Mononuclear cell (primary cell): Measurements from ENCODE around the gene MRPS24. TPM values are rescaled to one million over a fixed set of nuclear protein-coding genes. Genes with fewer than 3 reads are reported as not detected.
"Not testable (repeated sequence)": the region's sequence is repeated elsewhere in the genome, so short reads cannot be mapped to it uniquely, and the experiment has no call there.

Experiments used
- H3K27me3 ChIP-seq: 2 replicates; pipeline ENCODE4 v1.6.0; 2011; ENCODE audit warnings: low read length, control low read depth; ENCODE audit not compliant: insufficient read depth
- H3K4me1 ChIP-seq: 2 replicates; pipeline ENCODE4 v1.5.1; 2011; ENCODE audit warnings: mild to moderate bottlenecking, low read length, control low read depth; ENCODE audit not compliant: insufficient read depth
- H3K4me3 ChIP-seq: 2 replicates; pipeline ENCODE4 v1.5.1; 2011; ENCODE audit warnings: mild to moderate bottlenecking, low read length, moderate library complexity
- H3K9me3 ChIP-seq: 2 replicates; pipeline ENCODE4 v1.5.1; 2011; ENCODE audit warnings: low read depth, mild to moderate bottlenecking, control low read depth, low read length
- total RNA-seq: library from RNA; depleted of rRNA; stranded (reverse); fragments of >200 nt; gene quantifications from one replicate; pipeline ENCODE4 v1.2.3, GENCODE V29; 2012

Gene MRPS24
- total RNA-seq, 1 donor: 53.1 TPM

DNA sequence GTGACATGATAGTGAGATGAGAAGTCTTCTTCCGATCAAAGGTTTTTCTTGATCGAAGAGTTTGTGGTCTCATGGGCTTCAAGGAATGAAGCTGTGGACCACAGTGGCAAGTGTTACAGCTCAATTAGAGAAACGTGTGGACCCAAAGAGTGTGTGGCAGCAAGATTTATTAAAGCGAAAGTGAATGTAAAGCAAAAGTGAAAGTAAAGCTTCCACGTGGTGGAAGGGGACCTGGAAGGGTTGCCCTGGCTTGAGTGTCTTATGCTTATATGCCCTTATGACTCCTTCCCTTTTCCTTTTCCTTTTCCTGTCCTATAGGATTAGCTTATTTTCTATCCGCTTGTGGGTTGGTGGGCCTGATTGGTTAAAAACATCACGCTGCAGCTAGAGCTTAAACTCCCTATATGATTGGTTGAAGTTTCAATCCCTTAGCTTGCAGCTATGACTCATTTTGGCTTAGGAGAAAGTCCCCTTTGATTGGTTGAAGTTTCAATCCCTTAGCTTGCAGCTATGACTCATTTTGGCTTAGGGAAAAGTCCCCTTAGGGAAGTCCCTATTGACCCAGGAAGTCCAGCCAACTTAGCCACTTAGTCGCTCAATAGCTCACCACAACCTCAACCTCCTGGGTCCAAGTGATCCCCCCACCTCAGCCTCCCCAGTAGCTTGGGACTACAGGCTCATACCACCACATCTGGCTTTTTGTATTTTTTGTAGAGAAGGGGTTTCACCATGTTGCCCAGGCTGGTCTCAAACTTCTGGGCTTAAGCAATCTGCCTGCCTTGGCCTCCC, 34.7 kb downstream of the MRPS24 start:
- peak overlapping the region; percentile 34 for H3K4me3 ChIP-seq
- no peaks in the 10 kb centered on the region for H3K27me3 ChIP-seq
- H3K9me3 ChIP-seq: peaks cover 4% of the 10 kb centered on the region
- H3K4me1 ChIP-seq: peaks cover 18% of the 10 kb centered on the region

- not testable (repeated sequence) for H3K27me3 ChIP-seq, H3K9me3 ChIP-seq, H3K4me3 ChIP-seq
- H3K4me1 ChIP-seq: peaks cover 13% of the 10 kb centered on the region
Observed at GRCh38 chr7:43830917-43831316, 38.4 kb downstream of the MRPS24 start.

DNA sequence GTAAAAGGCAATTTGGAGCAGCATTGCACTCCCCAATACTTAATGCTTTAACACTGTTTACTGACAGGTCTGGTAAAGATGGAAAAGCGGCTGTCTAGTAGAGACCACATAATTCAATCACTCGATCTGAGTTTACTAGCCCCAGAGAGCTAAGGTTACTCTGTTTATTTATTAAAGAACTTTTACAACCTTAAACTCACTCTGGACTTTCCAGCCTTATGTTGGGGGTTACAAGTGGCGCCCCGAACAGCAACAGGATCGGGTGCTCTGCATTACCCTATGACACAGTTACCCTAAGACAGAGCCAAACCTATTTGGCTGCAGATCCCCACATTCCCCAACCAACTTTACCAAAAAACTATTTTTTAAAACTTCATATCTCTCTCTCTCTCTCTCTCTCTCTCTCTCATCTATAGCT, 43.9 kb downstream of the MRPS24 start:
- H3K4me3 ChIP-seq: no peak overlapping the region
- H3K27me3 ChIP-seq: peaks cover 6% of the 10 kb centered on the region
- no peaks in the 10 kb centered on the region for H3K9me3 ChIP-seq
- no peaks in the 10 kb centered on the region for H3K4me1 ChIP-seq

- Histone ChIP-seq H3K27me3 (peaks cover 6% of the 10 kb centered on the region), H3K4me1 (no peaks in the 10 kb centered on the region), H3K4me3 (no peak overlapping the region), H3K9me3 (no peaks in the 10 kb centered on the region)
Observed at GRCh38 chr7:43824963-43825362, 44.4 kb downstream of the MRPS24 start.

- H3K27me3 ChIP-seq, H3K4me1 ChIP-seq, H3K4me3 ChIP-seq, H3K9me3 ChIP-seq: not testable (repeated sequence)
Observed at GRCh38 chr7:43824513-43824912, 44.8 kb downstream of the MRPS24 start.

- Histone ChIP-seq H3K27me3 (peaks cover 6% of the 10 kb centered on the region), H3K4me1 (no peaks in the 10 kb centered on the region), H3K9me3 (no peaks in the 10 kb centered on the region), H3K4me3 (no peak overlapping the region)
Observed at GRCh38 chr7:43823941-43824340, 45.4 kb downstream of the MRPS24 start.

- not testable (repeated sequence) for H3K9me3 ChIP-seq, H3K4me1 ChIP-seq, H3K27me3 ChIP-seq
Observed at GRCh38 chr7:43823425-43823824, 45.9 kb downstream of the MRPS24 start.

More at GRCh38 chr7:43823425-43823824, 45.9 kb downstream of the MRPS24 start:
- not testable (repeated sequence) for H3K4me3 ChIP-seq

Other genes starting within 250 kb of the MRPS24 start
- 69.3 TPM for gene COA1, start 140.0 kb downstream of the MRPS24 start, total RNA-seq
- 24.1 TPM for gene BLVRA, start 110.8 kb downstream of the MRPS24 start, total RNA-seq
- gene URGCP, start 37.1 kb upstream of the MRPS24 start, total RNA-seq: 19.2 TPM
- gene UBE2D4, start 56.9 kb upstream of the MRPS24 start, total RNA-seq: 6.3 TPM
- gene SPDYE1, start 128.4 kb upstream of the MRPS24 start, total RNA-seq: under 0.01 TPM
- gene DBNL, start 175.2 kb upstream of the MRPS24 start, total RNA-seq: 100 TPM
- gene PGAM2, start 196.1 kb upstream of the MRPS24 start, total RNA-seq: 0.63 TPM
- 15.6 TPM for gene POLM, start 213.0 kb upstream of the MRPS24 start, total RNA-seq
- 5.4 TPM for gene AEBP1, start 234.8 kb upstream of the MRPS24 start, total RNA-seq